ENCODE measurements around the gene ARHGDIA. TPM values are rescaled to one million over a fixed set of nuclear protein-coding genes. Genes with fewer than 3 reads are reported as not detected.

The ARHGDIA gene
- total and polyA plus RNA-seq, 12 donors = 89.9 to 263 (median 110) TPM

DNA sequence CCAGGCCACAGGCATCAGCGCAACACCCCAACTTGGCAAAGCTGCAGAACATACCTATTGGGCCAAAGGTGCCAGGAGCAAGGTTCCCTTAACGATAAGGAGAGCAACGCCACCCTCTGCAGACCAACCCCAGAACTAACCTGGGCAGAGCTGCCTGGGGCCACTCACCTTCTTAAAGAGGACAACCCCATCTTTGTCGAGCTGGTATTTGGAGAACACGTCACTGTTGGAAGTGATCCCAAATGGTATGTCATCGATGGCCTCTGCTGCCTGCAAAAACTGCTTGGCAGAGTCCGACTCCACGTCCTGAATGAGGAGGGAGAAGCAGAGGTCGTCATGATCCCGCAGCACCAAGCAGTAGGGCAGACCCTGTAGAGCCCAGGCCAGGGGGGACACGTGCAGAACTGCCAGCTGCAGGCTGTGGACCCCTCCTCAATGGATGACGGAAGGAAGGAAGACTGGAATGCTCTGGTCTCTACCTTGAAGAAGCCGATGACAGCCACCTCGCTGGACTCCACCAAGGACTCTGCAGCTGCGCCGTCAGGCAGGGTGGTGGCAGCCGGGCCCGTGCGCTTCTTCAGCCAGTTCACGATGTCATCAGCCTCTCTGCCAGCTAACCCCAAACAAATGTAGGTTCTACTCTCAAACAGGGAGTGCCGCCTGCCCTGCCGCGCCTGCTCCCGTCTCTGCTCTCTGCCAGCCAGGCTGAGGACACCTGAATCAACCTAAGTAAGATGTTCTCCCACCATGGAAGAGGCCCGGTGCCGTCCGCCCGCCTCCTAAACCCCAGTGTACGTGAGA, 16.0 kb downstream of the ARHGDIA start:
- Histone ChIP-seq H3K4me1 (peaks cover 10 to 46% (median 31%) of the 10 kb centered on the region in 9 donors), H3K27ac (peak overlapping the region in 4 of 10 donors; percentile 20 to 41 (median 33)), H3K9me3 (no peaks in the 10 kb centered on the region), H3K4me3 (no peak overlapping the region), H3K27me3 (no peaks in the 10 kb centered on the region), H3K36me3 (peaks cover 4 to 89% (median 64%) of the 10 kb centered on the region in 9 donors)
- TF ChIP-seq CTCF (IDR thresholded peaks at IDR 0.05) = no peak
- no peak for DNase-seq
- 72% methylated on average over 29 of the region's 29 CpGs for WGBS, 2 donors
- ATAC-seq = peak in 3 of 8 donors; percentile 31 to 43 (median 32)
- intact Hi-C loops (cut with DNase I) = no loop called here

DNA sequence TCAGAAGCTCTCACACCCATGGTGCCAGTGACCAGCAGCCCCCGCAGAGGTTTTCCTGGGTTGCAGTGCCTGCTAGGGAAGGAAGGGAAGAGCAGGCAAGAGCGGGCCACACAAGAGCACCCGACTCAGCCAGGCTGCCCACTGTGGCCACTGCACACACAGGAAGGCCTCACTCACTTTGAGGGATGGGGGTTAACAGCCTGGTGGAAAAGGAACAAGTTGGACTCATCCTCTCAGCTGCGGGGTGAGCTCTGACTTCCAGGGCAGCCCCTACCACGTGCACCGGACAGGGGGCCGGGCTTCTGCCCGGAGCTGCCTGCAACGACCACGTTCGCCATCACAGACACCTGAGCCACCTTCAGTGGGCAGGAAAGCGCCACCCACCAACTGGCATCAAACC, 18.9 kb downstream of the ARHGDIA start:
- no peak overlapping the region for H3K4me3 ChIP-seq
- TF ChIP-seq CTCF (IDR thresholded peaks at IDR 0.05) = no peak
- peaks cover 0 to 22% (median 8%) of the 10 kb centered on the region in 9 donors for H3K4me1 ChIP-seq
- H3K9me3 ChIP-seq = no peaks in the 10 kb centered on the region
- H3K36me3 ChIP-seq = peaks cover 2 to 100% (median 58%) of the 10 kb centered on the region in 9 donors
- H3K27me3 ChIP-seq = no peaks in the 10 kb centered on the region
- WGBS, 2 donors = 94 to 96% methylated on average over 12 of the region's 12 CpGs
- intact Hi-C loops (cut with DNase I) = loop anchor here in 1 of 10 donors (1.0 kb wide), 1 partner anchor 33 kb away; no protein-coding TSS in a partner anchor
- H3K27ac ChIP-seq = no peak overlapping the region
- DNase-seq = no peak
- ATAC-seq = no peak

DNA sequence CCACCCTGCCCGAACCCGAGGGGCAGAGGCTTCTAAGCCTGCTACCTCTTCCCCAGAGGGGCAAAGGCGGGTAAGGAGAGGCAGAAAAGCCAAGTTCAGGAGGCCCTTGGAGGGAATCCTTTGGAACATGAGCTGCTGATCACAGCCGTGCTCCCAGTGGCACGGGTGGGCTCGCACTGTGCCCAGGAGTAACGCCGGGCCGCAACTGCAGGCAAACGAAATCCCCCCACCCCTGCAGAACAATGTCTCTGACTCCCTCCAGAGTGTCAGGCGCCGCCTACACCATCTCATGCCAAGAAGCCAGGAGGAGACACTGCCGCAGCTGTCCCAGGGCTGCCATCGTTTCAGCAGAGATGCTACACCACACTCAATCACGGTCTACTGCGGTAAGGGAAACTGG, 19.7 kb downstream of the ARHGDIA start:
- Histone ChIP-seq H3K27me3 (no peaks in the 10 kb centered on the region), H3K27ac (no peak overlapping the region), H3K4me3 (no peak overlapping the region), H3K9me3 (no peaks in the 10 kb centered on the region), H3K4me1 (peaks cover 0 to 16% (median 8%) of the 10 kb centered on the region in 9 donors), H3K36me3 (peaks cover 0 to 100% (median 62%) of the 10 kb centered on the region in 9 donors)
- no peak for ATAC-seq
- TF ChIP-seq CTCF (IDR thresholded peaks at IDR 0.05) = no peak
- 94 to 96% methylated on average over 16 of the region's 16 CpGs for WGBS, 2 donors
- DNase-seq = no peak
- intact Hi-C loops (cut with DNase I) = no loop called here

- ATAC-seq (no peak), DNase-seq (no peak)
- Histone ChIP-seq H3K4me3 (no peak overlapping the region), H3K27ac (no peak overlapping the region), H3K27me3 (no peaks in the 10 kb centered on the region), H3K9me3 (no peaks in the 10 kb centered on the region), H3K4me1 (peaks cover 0 to 2% (median 0%) of the 10 kb centered on the region in 9 donors), H3K36me3 (peaks cover 17 to 100% (median 72%) of the 10 kb centered on the region in 9 donors)
- WGBS, 2 donors = 94 to 95% methylated on average over 12 of the region's 12 CpGs
- intact Hi-C loops (cut with DNase I) = no loop called here
- no peak for TF ChIP-seq CTCF (IDR thresholded peaks at IDR 0.05)
These were observed 21.7 kb downstream of the ARHGDIA start for GRCh38 chr17:81849457-81849856.

Data from heart right ventricle (tissue), 16 donors.